GM23248 (cell line): ENCODE measurements around the gene AP5B1. TPM values are rescaled to one million over a fixed set of nuclear protein-coding genes. Genes with fewer than 3 reads are reported as not detected.
"Not testable (repeated sequence)": the region's sequence is repeated elsewhere in the genome, so short reads cannot be mapped to it uniquely, and the experiment has no call there.

ENCODE experiments used
- DNase-seq: peaks from one replicate; pipeline ENCODE4 v3.0.0-alpha.2; 2015
- H2AFZ ChIP-seq: fragments of 200-600 bp; sonication (generic); 2 replicates; pipeline ENCODE4 v1.6.1; 2016; ENCODE audit warnings: antibody characterized with exemption
- H3F3A ChIP-seq: fragments of 200-600 bp; sonication (generic); 2 replicates; pipeline ENCODE4 v1.6.1; 2016; ENCODE audit warnings: mild to moderate bottlenecking, antibody characterized with exemption, mixed run types; ENCODE audit not compliant: insufficient read depth
- H3K27ac ChIP-seq: fragments of 200-600 bp; sonication (generic); 2 replicates; pipeline ENCODE4 v1.5.1; 2016; ENCODE audit warnings: mild to moderate bottlenecking
- H3K27me3 ChIP-seq: fragments of 200-600 bp; sonication (generic); replicated peaks from 2 replicates; pipeline ENCODE4 v1.6.1; 2016; ENCODE audit warnings: mild to moderate bottlenecking; ENCODE audit not compliant: insufficient read depth
- H3K36me3 ChIP-seq: fragments of 200-600 bp; sonication (generic); 2 replicates; pipeline ENCODE4 v1.6.1; 2016; ENCODE audit warnings: low read depth, mild to moderate bottlenecking
- H3K4me1 ChIP-seq: fragments of 200-600 bp; sonication (generic); 2 replicates; pipeline ENCODE4 v1.6.1; 2016; ENCODE audit warnings: mild to moderate bottlenecking; ENCODE audit not compliant: insufficient read depth
- H3K4me2 ChIP-seq: fragments of 200-600 bp; sonication (generic); one replicate; pipeline ENCODE4 v1.6.1; 2016; ENCODE audit warnings: mild to moderate bottlenecking; ENCODE audit not compliant: unreplicated experiment
- H3K4me3 ChIP-seq: fragments of 200-600 bp; sonication (generic); 2 replicates; pipeline ENCODE4 v1.5.1; 2016; ENCODE audit warnings: mild to moderate bottlenecking
- H3K79me2 ChIP-seq: fragments of 200-600 bp; sonication (generic); 2 replicates; pipeline ENCODE4 v1.6.1; 2016; ENCODE audit warnings: mild to moderate bottlenecking; ENCODE audit not compliant: insufficient read depth
- H3K9ac ChIP-seq: fragments of 200-600 bp; sonication (generic); 2 replicates; pipeline ENCODE4 v1.6.1; 2016; ENCODE audit warnings: mild to moderate bottlenecking
- H3K9me2 ChIP-seq: fragments of 200-600 bp; sonication (generic); 2 replicates; pipeline ENCODE4 v1.6.1; 2016; ENCODE audit warnings: mixed run types, mild to moderate bottlenecking, moderate library complexity; ENCODE audit not compliant: insufficient read depth
- H3K9me3 ChIP-seq: fragments of 200-600 bp; sonication (generic); one replicate; pipeline ENCODE4 v1.6.1; 2017; ENCODE audit warnings: low read depth
- H4K20me1 ChIP-seq: fragments of 200-600 bp; sonication (generic); 2 replicates; pipeline ENCODE4 v1.6.0; 2016; ENCODE audit not compliant: insufficient read depth
- EZH2 ChIP-seq: fragments of 200-600 bp; sonication (generic); IDR thresholded peaks from 2 replicates; pipeline ENCODE4 v1.6.1; 2018; ENCODE audit warnings: antibody characterized with exemption, mild to moderate bottlenecking; ENCODE audit not compliant: insufficient read depth, poor library complexity, severe bottlenecking
- EZH2phosphoT487 ChIP-seq: fragments of 200-600 bp; sonication (generic); IDR thresholded peaks from 2 replicates; pipeline ENCODE4 v1.6.1; 2018; ENCODE audit warnings: antibody characterized with exemption, moderate library complexity, mild to moderate bottlenecking, low read depth; ENCODE audit not compliant: insufficient read depth
- WGBS, 2 experiments: methylation state at CpG; one replicate each; pipeline ENCODE4 v1.1.6; 2015 to 2017; ENCODE audit warnings: low lambda C conversion rate in 2 of 2, low coverage in 1 of 2; ENCODE audit errors: missing lambda C conversion rate in 2 of 2; 5-methylcytosine and 5-hydroxymethylcytosine counted together
- in situ Hi-C: fragments of 300-500 bp; cut with MboI; formaldehyde crosslinking; loops from 2 replicates; pipeline ENCODE4 v1.15.0; 2020
- polyA plus RNA-seq: library from polyadenylated mRNA; unstranded; fragments of >200 nt; fragmentation: Nextera tagmentation; extraction: Ambion mirVana; gene quantifications from 2 replicates; pipeline ENCODE4 v1.2.1, GENCODE V29; 2016
- total RNA-seq: library from RNA; depleted of rRNA; stranded (reverse); fragments of >200 nt; shearing (Covaris generic); gene quantifications from 2 replicates; pipeline ENCODE4 v1.2.3, GENCODE V29; 2014

AP5B1 gene
- total and polyA plus RNA-seq, 2 experiments from 2014 or later: 4.4 to 14.8 TPM

- H2AFZ ChIP-seq: no peak overlapping the region
- no peak overlapping the region for H3K9ac ChIP-seq
- no peak for DNase-seq
- H3K4me3 ChIP-seq: no peak overlapping the region
- no peaks in the 10 kb centered on the region for H3K9me2 ChIP-seq
- 66 to 68% methylated on average over 6 of the region's 6 CpGs for WGBS, 2 experiments
- no peak overlapping the region for H3K27ac ChIP-seq
- H3K9me3 ChIP-seq: no peaks in the 10 kb centered on the region
- in situ Hi-C loops: no loop called here
- H3F3A ChIP-seq: peaks cover 3% of the 10 kb centered on the region
- TF ChIP-seq EZH2 (no peak), EZH2phosphoT487 (no peak)
- no peaks in the 10 kb centered on the region for H4K20me1 ChIP-seq
- peaks cover 11% of the 10 kb centered on the region for H3K79me2 ChIP-seq
- no peaks in the 10 kb centered on the region for H3K36me3 ChIP-seq
- H3K4me2 ChIP-seq: no peak overlapping the region
- H3K27me3 ChIP-seq: no peaks in the 10 kb centered on the region
- peaks cover 9% of the 10 kb centered on the region for H3K4me1 ChIP-seq
These were observed 9.1 kb downstream of the AP5B1 start for GRCh38 chr11:65771589-65772112.

- 75 to 81% methylated on average over 12 of the region's 12 CpGs for WGBS, 2 experiments
- Histone ChIP-seq H3F3A (peaks cover 5% of the 10 kb centered on the region), H2AFZ (no peak overlapping the region), H3K27ac (no peak overlapping the region), H3K36me3 (no peaks in the 10 kb centered on the region), H3K4me3 (no peak overlapping the region), H3K4me1 (peaks cover 9% of the 10 kb centered on the region), H3K79me2 (peaks cover 11% of the 10 kb centered on the region), H3K9me3 (no peaks in the 10 kb centered on the region), H3K4me2 (no peak overlapping the region), H4K20me1 (no peaks in the 10 kb centered on the region), H3K27me3 (no peaks in the 10 kb centered on the region), H3K9me2 (no peaks in the 10 kb centered on the region), H3K9ac (no peak overlapping the region)
- in situ Hi-C loops: no loop called here
- DNase-seq: no peak
- TF ChIP-seq EZH2 (no peak), EZH2phosphoT487 (no peak)
These were observed 9.7 kb downstream of the AP5B1 start for GRCh38 chr11:65770951-65771567.

- H3K4me3 ChIP-seq, H3K4me1 ChIP-seq, H3F3A ChIP-seq, DNase-seq, H3K27ac ChIP-seq, H3K9me2 ChIP-seq, H3K79me2 ChIP-seq, in situ Hi-C loops, H3K27me3 ChIP-seq, H2AFZ ChIP-seq, H4K20me1 ChIP-seq, H3K4me2 ChIP-seq, H3K9ac ChIP-seq, H3K36me3 ChIP-seq, H3K9me3 ChIP-seq: not testable (repeated sequence)
- WGBS, 2 experiments: 83 to 85% methylated on average over 5 of the region's 5 CpGs
These were observed 13.0 kb downstream of the AP5B1 start for GRCh38 chr11:65767806-65768205.

GRCh38 chr11:65767406-65767805, 13.4 kb downstream of the AP5B1 start:
- in situ Hi-C loops: no loop called here
- no peak for DNase-seq

More at GRCh38 chr11:65767406-65767805, 13.4 kb downstream of the AP5B1 start:
- Histone ChIP-seq H3K9ac (no peak overlapping the region), H3K79me2 (no peaks in the 10 kb centered on the region; the same call in 1 of the 2 replicates), H3F3A (peaks cover 5% of the 10 kb centered on the region), H3K4me3 (no peak overlapping the region), H3K27me3 (no peaks in the 10 kb centered on the region), H3K36me3 (no peaks in the 10 kb centered on the region), H3K4me2 (no peak overlapping the region), H3K4me1 (peaks cover 9% of the 10 kb centered on the region), H3K9me2 (no peaks in the 10 kb centered on the region), H2AFZ (no peak overlapping the region), H3K27ac (no peak overlapping the region), H3K9me3 (no peaks in the 10 kb centered on the region), H4K20me1 (no peaks in the 10 kb centered on the region)
- WGBS, 2 experiments: 61 to 73% methylated on average over 10 of the region's 10 CpGs
- TF ChIP-seq EZH2phosphoT487 (no peak), EZH2 (no peak)
